Measurements from ENCODE around the gene DDX54.

Gene DDX54

GRCh38 chr12:113190761-113191160 is 5.5 kb upstream of the DDX54 start:
- DNase-seq (ENCODE audit: low read depth in 3 of 3): no peak

- no peak for DNase-seq (ENCODE audit: low read depth in 3 of 3)
Observed at GRCh38 chr12:113189361-113189760, 4.1 kb upstream of the DDX54 start.

- no peak for DNase-seq (ENCODE audit: low read depth in 3 of 3)
Observed at GRCh38 chr12:113186666-113187325, 1.5 kb upstream of the DDX54 start.

- DNase-seq (ENCODE audit: low read depth in 3 of 3): no peak
Observed at GRCh38 chr12:113186033-113186365, 721 bp upstream of the DDX54 start.

GRCh38 chr12:113184900-113185179 is 438 bp downstream of the DDX54 start:
- DNase-seq (ENCODE audit: low read depth in 3 of 3): peak; percentile 81 to 86 (median 84)

GRCh38 chr12:113184098-113184899 is 979 bp downstream of the DDX54 start:
- peak in 2 of 3 donors; percentile 37 to 59 for DNase-seq (ENCODE audit: low read depth in 3 of 3)

GRCh38 chr12:113183030-113183589 is 2.2 kb downstream of the DDX54 start:
- no peak for DNase-seq (ENCODE audit: low read depth in 3 of 3)

GRCh38 chr12:113181975-113182374 is 3.3 kb downstream of the DDX54 start:
- DNase-seq (ENCODE audit: low read depth in 3 of 3): no peak

GRCh38 chr12:113180333-113180732 is 4.9 kb downstream of the DDX54 start:
- DNase-seq (ENCODE audit: low read depth in 3 of 3): no peak

GRCh38 chr12:113179023-113179422 is 6.3 kb downstream of the DDX54 start:
- no peak for DNase-seq (ENCODE audit: low read depth in 3 of 3)

- DNase-seq (ENCODE audit: low read depth in 3 of 3): peak; percentile 59 to 71 (median 66)
Observed at GRCh38 chr12:113174461-113175384, 10.6 kb downstream of the DDX54 start.

- DNase-seq (ENCODE audit: low read depth in 3 of 3): no peak
Observed at GRCh38 chr12:113173081-113173698, 12.1 kb downstream of the DDX54 start.

GRCh38 chr12:113172185-113172584 is 13.1 kb downstream of the DDX54 start:
- no peak for DNase-seq (ENCODE audit: low read depth in 3 of 3)

GRCh38 chr12:113171543-113171942 is 13.7 kb downstream of the DDX54 start:
- DNase-seq (ENCODE audit: low read depth in 3 of 3): no peak

- DNase-seq (ENCODE audit: low read depth in 3 of 3): no peak
Observed at GRCh38 chr12:113170926-113171325, 14.4 kb downstream of the DDX54 start.

GRCh38 chr12:113170457-113170856 is 14.8 kb downstream of the DDX54 start:
- DNase-seq (ENCODE audit: low read depth in 3 of 3): no peak

GRCh38 chr12:113169697-113170096 is 15.6 kb downstream of the DDX54 start:
- DNase-seq (ENCODE audit: low read depth in 3 of 3): no peak

GRCh38 chr12:113167868-113168267 is 17.4 kb downstream of the DDX54 start:
- DNase-seq (ENCODE audit: low read depth in 3 of 3): no peak

GRCh38 chr12:113165521-113166450 is 19.5 kb downstream of the DDX54 start:
- no peak for DNase-seq (ENCODE audit: low read depth in 3 of 3)

- no peak for DNase-seq (ENCODE audit: low read depth in 3 of 3)
Observed at GRCh38 chr12:113164014-113164413, 21.3 kb downstream of the DDX54 start.

GRCh38 chr12:113163030-113163360 is 22.3 kb downstream of the DDX54 start:
- DNase-seq (ENCODE audit: low read depth in 3 of 3): no peak

All from stimulated activated CD4-positive, alpha-beta T cell treated with anti-CD3 and anti-CD28 coated beads, TNF-alpha, amount 100 ng/mL, for 48 hours (primary cell).